ENCODE results near the gene UBE2D4.
"Not testable (repeated sequence)": the region's sequence is repeated elsewhere in the genome, so short reads cannot be mapped to it uniquely, and the experiment has no call there.

UBE2D4 gene

DNA sequence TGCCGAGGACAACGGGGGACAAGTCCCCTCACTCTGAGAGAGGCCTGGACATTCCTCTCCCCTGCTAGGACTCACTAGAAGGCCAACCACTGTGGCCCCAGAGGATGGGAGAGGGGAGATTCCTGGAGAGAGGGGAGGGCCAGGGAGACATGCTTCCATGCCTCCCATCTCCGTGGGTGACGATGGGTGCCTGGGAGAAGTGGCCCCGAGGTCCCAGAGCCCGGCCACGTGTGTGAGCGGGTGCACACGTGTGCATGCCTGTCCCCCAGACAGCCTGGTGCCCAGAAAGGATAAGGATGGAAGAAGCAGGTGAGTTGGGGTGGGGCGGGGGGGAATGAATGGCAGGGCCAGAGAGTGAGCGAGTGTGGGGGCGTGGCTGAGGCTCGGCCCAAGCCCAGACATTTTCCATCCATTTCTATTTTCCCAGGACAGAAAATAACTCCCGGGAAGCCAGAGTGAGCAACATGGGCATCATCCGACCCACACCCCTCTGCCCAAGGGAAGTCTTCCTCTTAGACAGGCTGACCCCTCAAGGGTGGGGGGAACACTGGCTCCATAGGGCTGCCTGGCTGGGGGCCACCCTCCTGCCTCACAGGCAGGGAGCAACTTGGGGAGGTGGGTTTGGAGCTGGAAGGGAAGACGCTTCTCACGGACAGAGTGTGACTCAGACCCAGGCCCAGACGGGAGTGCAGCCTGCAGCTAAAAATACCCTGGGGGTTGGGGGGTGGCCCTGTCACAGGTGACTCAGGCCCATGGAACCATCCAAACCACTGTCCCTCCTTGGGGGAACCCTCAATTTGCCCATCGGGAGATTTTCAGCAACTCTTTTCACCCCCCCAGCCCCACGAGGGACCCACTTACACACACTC lies 42.2 kb downstream of the UBE2D4 start:
- DNase-seq (ENCODE audit: low read depth in 2 of 2), result not testable (repeated sequence)

DNA sequence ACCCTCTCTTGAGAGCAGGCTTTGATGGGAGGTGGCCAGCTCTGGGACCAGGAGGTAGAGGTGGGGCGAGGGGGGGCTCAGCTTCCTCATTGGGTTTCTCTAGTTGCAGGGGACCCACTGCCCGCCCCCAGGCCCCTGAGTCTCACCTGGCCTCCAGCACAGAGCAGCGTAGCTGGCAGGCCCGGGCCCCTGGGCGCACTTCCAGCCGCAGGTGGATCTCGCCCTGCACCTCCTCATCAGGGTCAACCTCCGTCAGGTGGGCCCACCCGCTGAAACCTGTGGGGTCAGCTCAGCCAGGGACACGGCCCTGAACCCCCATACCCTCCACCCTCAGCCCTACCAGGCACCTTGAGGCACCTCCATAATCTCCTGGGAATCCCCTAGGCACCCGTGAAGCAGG lies 43.4 kb downstream of the UBE2D4 start:
- not testable (repeated sequence) for DNase-seq (ENCODE audit: low read depth in 2 of 2)

DNA sequence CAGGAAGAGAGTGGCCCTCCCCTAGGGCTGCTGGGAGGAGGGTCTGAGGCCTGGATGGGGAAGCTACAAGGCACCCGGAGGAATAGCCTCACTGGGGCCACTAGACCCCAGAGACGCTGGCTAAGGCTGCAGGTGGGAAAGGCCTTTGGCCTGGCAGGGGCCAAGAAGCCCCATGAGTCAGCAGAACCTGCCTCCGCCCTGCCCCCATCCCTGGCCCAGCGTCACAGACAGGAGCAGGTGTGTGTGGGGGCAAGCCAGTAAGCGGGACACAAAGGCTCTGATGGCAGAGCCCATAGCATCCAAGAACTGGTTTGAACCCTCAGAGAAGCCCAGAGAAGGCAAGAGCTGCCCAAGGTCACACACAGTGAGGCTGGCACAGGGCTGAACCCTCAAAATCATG lies 44.5 kb downstream of the UBE2D4 start:
- not testable (repeated sequence) for DNase-seq (ENCODE audit: low read depth in 2 of 2)

DNA sequence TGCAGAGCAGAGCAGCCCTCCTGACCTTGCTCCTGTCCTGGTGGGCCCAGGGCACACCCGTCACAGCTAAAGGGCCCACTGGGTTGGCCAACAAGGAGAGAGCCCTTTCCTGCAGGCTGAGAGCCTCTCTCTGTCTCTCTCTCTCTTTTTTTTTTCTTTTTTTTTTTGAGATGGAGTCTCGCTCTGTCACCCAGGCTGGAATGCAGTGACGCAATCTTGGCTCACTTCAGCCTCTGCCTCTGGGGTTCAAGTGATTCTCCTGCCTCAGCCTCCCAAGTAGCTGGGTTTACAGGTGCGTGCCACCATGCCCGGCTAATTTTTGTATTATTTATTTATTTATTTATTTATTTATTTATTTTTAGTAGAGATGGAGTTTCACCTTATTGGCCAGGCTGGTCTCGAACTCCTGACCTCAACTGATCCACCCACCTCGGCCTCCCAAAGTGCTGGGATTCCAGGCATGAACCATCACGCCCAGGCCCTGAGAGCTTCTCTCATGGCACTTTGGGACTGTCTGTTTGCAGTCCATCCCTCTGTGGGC lies 47.9 kb downstream of the UBE2D4 start:
- DNase-seq (ENCODE audit: low read depth in 2 of 2), result not testable (repeated sequence)

DNA sequence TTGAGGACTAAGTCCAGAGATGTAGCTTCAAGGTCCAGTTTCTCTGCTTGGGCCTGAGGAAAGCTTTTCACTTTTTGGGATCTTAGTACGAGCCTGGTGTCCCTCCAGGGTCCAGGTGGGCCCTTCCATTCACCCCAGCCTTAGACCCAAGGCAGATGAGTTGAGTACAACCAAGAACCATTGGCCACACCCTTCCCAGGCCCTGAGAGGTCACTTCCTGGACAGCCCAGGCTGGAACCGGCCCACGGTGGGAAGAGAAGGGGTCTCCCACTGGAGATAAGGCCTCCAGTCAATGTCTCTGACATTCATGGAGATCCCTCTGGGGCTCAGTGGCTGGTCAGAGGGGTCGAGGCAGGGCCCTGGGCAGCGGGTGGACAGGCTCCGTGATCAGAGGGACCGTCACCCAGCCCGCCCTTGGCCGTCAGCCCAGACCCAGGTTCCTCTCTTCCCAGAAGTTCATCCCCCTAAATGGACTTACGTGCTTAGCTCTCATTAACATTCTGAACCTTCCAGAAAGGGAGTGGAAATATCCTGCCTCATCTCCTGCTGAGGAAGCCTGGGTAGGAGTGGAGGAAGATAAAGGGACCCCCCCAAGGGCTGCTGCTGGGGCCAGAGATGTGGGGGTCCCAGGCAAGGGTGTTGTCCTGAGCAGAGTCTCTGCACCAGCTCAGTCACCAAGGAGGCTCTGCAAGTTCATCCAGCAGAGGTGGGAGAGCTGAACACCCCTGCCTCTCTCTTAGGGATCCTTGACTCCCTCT lies 48.7 kb downstream of the UBE2D4 start:
- DNase-seq (ENCODE audit: low read depth in 2 of 2), result not testable (repeated sequence)

DNA sequence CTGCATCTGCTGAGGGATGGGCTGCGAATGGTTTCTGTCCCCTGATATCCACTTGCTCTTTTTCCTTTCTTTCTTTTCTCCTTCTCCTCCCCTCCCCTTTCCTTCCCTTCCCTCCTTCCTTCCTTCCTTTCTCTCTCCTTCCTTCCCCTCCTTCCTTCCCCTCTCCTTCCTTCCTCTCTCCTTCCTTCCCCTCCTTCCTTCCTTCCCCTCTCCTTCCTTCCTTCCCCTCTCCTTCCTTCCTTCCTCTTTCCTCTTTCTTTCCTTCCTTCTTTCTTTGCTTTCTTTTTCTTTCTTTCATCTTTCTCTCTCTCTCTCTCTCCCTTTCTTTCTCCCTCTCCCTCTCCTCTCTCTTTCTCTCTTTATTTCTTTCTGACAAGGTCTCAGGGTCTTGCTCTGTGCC lies 51.3 kb downstream of the UBE2D4 start:
- DNase-seq (ENCODE audit: low read depth in 2 of 2), result no peak

DNA sequence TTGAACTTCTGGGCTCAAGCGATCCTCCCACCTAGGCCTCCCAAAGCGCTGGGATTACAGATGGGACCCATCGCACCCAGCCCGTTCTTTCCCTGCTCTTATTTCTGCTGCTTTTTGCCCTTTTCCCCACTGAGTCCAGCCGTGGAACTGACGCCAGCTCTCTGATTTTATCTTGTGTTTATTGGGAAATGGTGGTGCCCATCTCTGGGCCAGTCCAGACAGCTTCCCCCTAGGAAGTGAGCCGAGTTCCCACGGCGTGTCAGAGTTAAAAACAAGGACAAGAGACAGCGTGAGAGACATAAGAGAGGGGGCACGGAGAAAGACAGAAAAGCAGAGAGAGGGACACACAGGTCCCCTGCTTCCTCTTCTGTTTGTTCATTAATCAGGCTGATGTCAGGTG lies 51.9 kb downstream of the UBE2D4 start:
- DNase-seq (ENCODE audit: low read depth in 2 of 2), result not testable (repeated sequence)

DNA sequence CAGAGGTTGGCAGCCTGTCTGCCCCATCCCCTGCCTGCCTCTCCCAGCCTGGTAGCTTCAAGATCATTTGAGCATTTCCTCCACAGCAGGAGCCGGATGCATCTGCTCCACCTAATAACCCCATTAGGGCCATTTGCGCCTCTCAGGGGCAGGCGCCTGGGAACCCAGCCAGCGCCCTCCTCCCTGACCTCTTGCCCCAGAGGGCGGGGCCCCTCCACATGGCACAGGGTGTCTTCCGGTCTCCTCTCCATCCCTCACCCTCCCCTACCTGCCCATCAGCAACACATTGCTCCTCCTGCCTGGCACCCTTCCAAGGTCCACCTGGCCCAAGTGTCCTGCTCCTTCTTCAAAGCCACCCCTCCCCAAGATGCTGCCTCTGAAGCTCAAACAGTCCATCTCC lies 56.6 kb downstream of the UBE2D4 start:
- DNase-seq (ENCODE audit: low read depth in 2 of 2), result not testable (repeated sequence)

DNA sequence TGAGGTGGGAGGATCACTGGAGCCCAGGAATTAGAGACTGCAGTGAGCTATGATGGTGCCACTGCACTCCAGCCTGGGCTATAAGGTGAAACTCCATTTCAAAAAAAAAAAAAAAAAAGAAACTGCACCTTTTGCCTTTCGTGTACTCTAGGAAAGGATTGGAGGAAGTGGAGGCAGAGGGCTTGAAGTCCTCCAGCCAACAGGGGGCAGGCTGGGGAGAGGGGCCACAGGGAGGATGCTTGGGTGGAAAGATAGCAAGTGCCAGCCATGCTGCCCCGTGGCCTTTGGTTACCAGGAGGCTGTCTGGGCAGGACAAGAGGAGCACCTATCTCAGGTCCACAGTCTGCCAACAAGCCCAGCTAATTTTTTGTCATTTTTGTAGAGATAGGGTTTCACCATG lies 57.5 kb downstream of the UBE2D4 start:
- not testable (repeated sequence) for DNase-seq (ENCODE audit: low read depth in 2 of 2)

DNA sequence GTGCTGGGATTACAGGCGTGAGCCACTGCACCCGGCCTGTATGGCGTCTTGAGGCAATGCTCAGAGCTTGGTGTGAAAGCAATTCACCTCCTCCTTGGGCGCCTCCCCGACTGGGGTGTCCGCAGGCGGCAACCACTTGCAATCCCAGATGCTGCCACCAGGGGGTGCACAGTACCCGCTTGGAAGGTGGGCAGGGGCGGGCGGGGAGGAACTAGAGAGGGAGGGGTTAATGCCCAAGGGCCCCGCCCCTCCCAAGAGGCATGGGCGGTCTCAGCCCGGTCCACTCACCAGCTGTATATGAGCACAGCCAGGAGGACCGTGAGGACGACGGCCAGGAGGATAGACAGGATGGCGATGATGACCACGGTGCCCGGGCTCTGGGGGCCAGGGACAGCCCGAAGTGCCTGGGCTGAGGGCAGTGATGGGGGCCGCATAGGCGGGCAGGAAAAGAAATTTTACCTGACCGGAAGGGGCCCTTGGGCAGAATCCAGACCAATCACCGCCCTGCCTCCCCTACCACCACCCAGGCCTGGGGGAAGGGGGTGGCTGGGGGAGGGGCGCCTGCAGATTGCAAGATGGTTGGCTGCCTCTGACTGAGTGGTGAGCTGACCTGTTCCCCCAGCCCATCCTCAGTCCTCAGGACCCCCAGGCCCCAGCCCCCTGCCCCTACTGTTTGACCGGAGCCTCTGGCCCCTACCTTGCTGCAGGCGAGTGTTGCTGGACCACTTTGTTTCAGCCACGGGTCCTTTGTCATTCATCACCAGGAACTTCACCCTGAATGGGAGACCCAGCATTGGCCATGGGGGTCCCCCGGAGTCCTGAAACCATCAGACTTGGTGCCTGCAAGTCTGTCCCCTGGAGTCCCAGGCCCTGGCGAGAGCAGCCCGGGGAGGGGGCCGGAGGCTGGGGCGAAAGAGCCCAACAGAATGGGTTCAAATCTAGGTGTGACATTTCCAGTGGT lies 59.9 kb downstream of the UBE2D4 start:
- peak; percentile 64 for DNase-seq (ENCODE audit: low read depth in 2 of 2)

DNA sequence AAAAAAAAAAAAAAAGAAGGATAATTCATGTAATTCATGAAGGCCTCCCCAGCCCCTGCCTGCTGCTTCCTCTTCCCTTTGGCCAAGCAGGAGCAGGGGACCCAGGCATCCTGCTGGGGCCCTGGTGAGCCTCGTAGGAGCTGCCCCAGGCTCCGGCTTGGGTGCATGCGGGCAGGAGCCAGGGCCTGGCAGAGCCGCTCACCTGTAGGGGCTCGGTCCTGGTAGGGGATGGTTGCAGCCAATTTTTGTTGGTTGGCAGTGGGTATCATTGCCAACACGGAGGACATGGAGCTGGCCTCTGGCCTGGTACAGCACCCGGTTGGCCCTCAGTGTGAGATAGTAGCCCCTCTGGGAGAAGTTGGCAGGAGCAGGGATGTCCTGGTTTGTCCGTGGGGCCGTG lies 61.2 kb downstream of the UBE2D4 start:
- not testable (repeated sequence) for DNase-seq (ENCODE audit: low read depth in 2 of 2)

DNA sequence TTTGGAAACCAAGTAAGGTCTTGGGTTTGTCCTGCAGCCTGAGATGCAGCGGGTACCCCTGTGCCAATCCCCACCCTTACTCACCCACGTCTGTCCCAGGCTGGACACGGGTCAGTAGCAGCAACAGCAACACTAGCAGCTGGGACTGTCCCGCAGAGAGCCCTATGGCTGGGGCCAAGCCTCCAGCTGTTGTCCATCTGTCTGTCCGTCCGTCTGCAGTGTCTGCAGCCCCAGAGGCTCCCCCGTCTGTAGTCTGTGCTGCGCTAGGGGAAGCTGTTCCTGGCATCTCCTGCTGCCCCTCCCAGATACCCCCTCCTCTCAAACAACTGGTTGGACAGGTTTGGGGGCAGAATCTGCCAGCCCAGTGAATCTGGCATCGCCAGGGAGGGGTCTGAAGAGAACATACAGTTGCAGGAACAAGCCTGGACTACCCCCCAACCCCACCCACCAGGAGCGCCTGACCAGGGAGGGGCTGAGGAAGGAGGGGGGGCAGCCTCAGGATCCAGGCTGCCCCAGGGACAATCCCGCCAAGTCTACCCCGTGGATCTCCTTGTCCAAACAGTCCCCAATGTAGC lies 63.9 kb downstream of the UBE2D4 start:
- not testable (repeated sequence) for DNase-seq (ENCODE audit: low read depth in 2 of 2)

DNA sequence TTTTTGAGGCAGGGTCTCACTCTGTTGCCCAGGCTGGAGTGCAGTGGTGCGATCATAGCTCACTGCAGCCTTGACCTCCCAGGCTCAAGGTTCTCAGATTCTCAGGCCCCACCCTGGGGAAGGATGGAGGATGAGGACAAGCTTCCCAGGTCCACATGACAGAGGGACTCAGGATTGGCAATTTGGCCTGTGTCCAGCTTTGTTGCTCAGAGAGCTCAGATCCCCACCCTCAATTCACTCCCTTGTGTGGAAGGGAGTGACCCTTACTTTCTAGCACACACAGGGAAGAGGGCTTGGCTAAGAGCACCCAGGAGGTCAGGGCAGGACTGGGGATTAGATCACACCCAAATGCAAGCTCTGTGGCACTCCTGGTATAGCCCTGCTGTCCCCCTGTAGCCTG lies 64.6 kb downstream of the UBE2D4 start:
- DNase-seq (ENCODE audit: low read depth in 2 of 2), result not testable (repeated sequence)

DNA sequence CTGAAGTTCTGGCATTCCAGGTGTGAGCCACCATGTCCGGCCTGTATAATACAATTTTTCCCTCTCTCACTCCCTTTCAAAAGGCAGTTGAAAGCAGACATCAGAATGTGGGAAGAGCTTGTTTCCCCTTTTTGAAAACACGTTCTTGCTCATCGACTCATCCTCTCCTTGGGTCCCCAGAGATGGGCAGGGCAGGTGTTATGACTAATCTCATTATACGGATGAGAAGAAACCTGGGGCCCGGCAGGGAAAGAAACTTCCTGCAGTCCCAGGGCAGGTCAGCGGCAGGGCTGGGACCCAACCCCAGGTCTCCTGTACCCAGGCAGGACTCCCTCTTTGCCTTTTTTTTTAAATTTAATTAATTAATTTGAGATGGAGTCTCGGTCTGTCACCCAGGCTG lies 66.7 kb downstream of the UBE2D4 start:
- not testable (repeated sequence) for DNase-seq (ENCODE audit: low read depth in 2 of 2)

DNA sequence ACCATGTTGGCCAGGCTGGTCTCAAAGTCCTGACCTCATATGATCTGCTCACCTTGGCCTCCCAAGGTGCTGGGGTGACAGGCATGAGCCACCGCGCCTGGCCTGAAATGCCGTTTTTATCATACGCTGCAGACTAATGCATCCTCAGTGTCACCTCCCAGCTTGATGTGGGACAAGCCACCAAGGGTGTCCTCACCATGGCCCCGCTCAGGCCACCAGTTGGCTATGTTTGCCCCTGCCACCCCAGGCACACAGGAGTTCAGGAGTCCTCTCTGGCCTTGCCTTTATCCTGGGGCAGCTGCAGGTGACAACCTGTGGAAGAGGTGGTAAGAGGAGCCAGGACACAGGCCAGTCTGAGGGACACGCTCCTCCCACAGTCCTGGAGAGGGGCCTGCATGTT lies 68.4 kb downstream of the UBE2D4 start:
- DNase-seq (ENCODE audit: low read depth in 2 of 2), result not testable (repeated sequence)

DNA sequence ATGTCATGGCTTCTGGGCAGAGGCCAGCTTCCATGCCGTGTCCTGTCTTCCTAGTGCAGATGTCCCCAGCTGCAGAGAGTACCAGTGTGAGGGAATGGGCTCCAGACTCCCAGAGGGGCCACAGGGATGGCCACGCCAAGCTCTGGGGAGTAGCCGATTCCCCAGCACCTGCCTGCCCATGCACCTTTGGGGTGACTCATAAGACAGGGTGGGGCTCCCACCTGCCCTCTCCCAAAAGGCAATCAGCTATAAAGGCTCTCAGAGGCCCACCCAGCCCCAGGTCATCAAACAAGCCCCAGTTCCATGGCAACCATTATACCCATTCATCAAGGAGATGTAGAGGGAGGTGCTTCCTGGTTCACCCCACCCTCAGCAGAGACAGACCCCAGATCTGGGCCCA lies 71.3 kb downstream of the UBE2D4 start, which contains the start of gene SPDYE1:
Gene SPDYE1 (plus strand): TSS at position 366 of the 400 bp plus-strand sequence. CDS start 2,053 bp downstream, outside the sequence.
- DNase-seq (ENCODE audit: low read depth in 2 of 2), result not testable (repeated sequence)

Data from stimulated activated CD8-positive, alpha-beta memory T cell treated with anti-CD3 and anti-CD28 coated beads, Interleukin-2, amount 100 ng/mL, for 1 hour (primary cell).